Measurements from ENCODE around the gene PRICKLE3.
A peak's percentile ranks its signal among the peaks of the same experiment; 100 is the strongest.
"Not testable (repeated sequence)": the region's sequence is repeated elsewhere in the genome, so short reads cannot be mapped to it uniquely, and the experiment has no call there.

Gene PRICKLE3

GRCh38 chrX:49147936-49148335 is 38.2 kb downstream of the PRICKLE3 start:
- no peaks in the 10 kb centered on the region; the same call in 1 of the 2 replicates for H3K36me3 ChIP-seq (ENCODE audit: insufficient read depth, low read length)
- H2AFZ ChIP-seq (ENCODE audit: low read length) = no peak overlapping the region
- H3K9me3 ChIP-seq (ENCODE audit: low read length) = no peaks in the 10 kb centered on the region
- H3K27ac ChIP-seq (ENCODE audit: low read depth, low read length, poor library complexity, severe bottlenecking) = no peak overlapping the region
- no peak for TF ChIP-seq CTCF (IDR thresholded peaks at IDR 0.05; ENCODE audit: low read length)
- no peak for TF ChIP-seq EZH2 (IDR thresholded peaks at IDR 0.05; ENCODE audit: borderline replicate concordance, low read length)
- H3K27me3 ChIP-seq (ENCODE audit: insufficient read depth, low read length) = no peaks in the 10 kb centered on the region
- peaks cover 3% of the 10 kb centered on the region for H3K4me1 ChIP-seq (ENCODE audit: insufficient read depth, low read length, severe bottlenecking)
- H3K4me3 ChIP-seq (ENCODE audit: low read depth, low read length, poor library complexity, severe bottlenecking) = no peak overlapping the region
- no peaks in the 10 kb centered on the region for H3K79me2 ChIP-seq (ENCODE audit: insufficient read depth, low read length)
- no peaks in the 10 kb centered on the region for H4K20me1 ChIP-seq (ENCODE audit: insufficient read depth, low read length)
- no peaks in the 10 kb centered on the region for H3F3A ChIP-seq (ENCODE audit: insufficient read depth, low read length)
- H3K9me2 ChIP-seq (ENCODE audit: low read depth, low read length) = no peaks in the 10 kb centered on the region
- H3K9ac ChIP-seq (ENCODE audit: low read length) = no peak overlapping the region
- no peak overlapping the region for H3K4me2 ChIP-seq (ENCODE audit: low read length)

- no peaks in the 10 kb centered on the region for H4K20me1 ChIP-seq (ENCODE audit: insufficient read depth, low read length)
- no peaks in the 10 kb centered on the region for H3K27me3 ChIP-seq (ENCODE audit: insufficient read depth, low read length)
- no peaks in the 10 kb centered on the region; the same call in 1 of the 2 replicates for H3K36me3 ChIP-seq (ENCODE audit: insufficient read depth, low read length)
- no peaks in the 10 kb centered on the region for H3K9me2 ChIP-seq (ENCODE audit: low read depth, low read length)
- no peak overlapping the region for H3K27ac ChIP-seq (ENCODE audit: low read depth, low read length, poor library complexity, severe bottlenecking)
- no peak overlapping the region for H2AFZ ChIP-seq (ENCODE audit: low read length)
- H3K9me3 ChIP-seq (ENCODE audit: low read length) = no peaks in the 10 kb centered on the region
- H3F3A ChIP-seq (ENCODE audit: insufficient read depth, low read length) = no peaks in the 10 kb centered on the region
- H3K4me3 ChIP-seq (ENCODE audit: low read depth, low read length, poor library complexity, severe bottlenecking) = no peak overlapping the region
- no peak overlapping the region for H3K9ac ChIP-seq (ENCODE audit: low read length)
- no peaks in the 10 kb centered on the region for H3K79me2 ChIP-seq (ENCODE audit: insufficient read depth, low read length)
- H3K4me2 ChIP-seq (ENCODE audit: low read length) = no peak overlapping the region
- TF ChIP-seq EZH2 (IDR thresholded peaks at IDR 0.05; ENCODE audit: borderline replicate concordance, low read length) = no peak
- TF ChIP-seq CTCF (IDR thresholded peaks at IDR 0.05; ENCODE audit: low read length) = no peak
- peaks cover 3% of the 10 kb centered on the region for H3K4me1 ChIP-seq (ENCODE audit: insufficient read depth, low read length, severe bottlenecking)
These were observed 38.9 kb downstream of the PRICKLE3 start for GRCh38 chrX:49147282-49147681.

- not testable (repeated sequence) for H3K9ac ChIP-seq (ENCODE audit: low read length); H3K4me3 ChIP-seq (ENCODE audit: low read depth, low read length, poor library complexity, severe bottlenecking); H3K27ac ChIP-seq (ENCODE audit: low read depth, low read length, poor library complexity, severe bottlenecking); H3K9me3 ChIP-seq (ENCODE audit: low read length); H3K79me2 ChIP-seq (ENCODE audit: insufficient read depth, low read length); H3K36me3 ChIP-seq (ENCODE audit: insufficient read depth, low read length); H3K4me1 ChIP-seq (ENCODE audit: insufficient read depth, low read length, severe bottlenecking); H3K9me2 ChIP-seq (ENCODE audit: low read depth, low read length); H4K20me1 ChIP-seq (ENCODE audit: insufficient read depth, low read length); H3K4me2 ChIP-seq (ENCODE audit: low read length); H2AFZ ChIP-seq (ENCODE audit: low read length); H3K27me3 ChIP-seq (ENCODE audit: insufficient read depth, low read length); H3F3A ChIP-seq (ENCODE audit: insufficient read depth, low read length)
These were observed 43.0 kb downstream of the PRICKLE3 start for GRCh38 chrX:49143154-49143553.

GRCh38 chrX:49142264-49142663 is 43.9 kb downstream of the PRICKLE3 start:
- not testable (repeated sequence) for H3K36me3 ChIP-seq (ENCODE audit: insufficient read depth, low read length); H3K9me3 ChIP-seq (ENCODE audit: low read length)
- TF ChIP-seq CTCF (IDR thresholded peaks at IDR 0.05; ENCODE audit: low read length) = peak; percentile 45

More at GRCh38 chrX:49142264-49142663, 43.9 kb downstream of the PRICKLE3 start:
- H3K4me1 ChIP-seq (ENCODE audit: insufficient read depth, low read length, severe bottlenecking); H3K27ac ChIP-seq (ENCODE audit: low read depth, low read length, poor library complexity, severe bottlenecking); H3K79me2 ChIP-seq (ENCODE audit: insufficient read depth, low read length); H3K9me2 ChIP-seq (ENCODE audit: low read depth, low read length); H3K4me3 ChIP-seq (ENCODE audit: low read depth, low read length, poor library complexity, severe bottlenecking); H3K27me3 ChIP-seq (ENCODE audit: insufficient read depth, low read length); H3F3A ChIP-seq (ENCODE audit: insufficient read depth, low read length); H3K4me2 ChIP-seq (ENCODE audit: low read length); H4K20me1 ChIP-seq (ENCODE audit: insufficient read depth, low read length); H2AFZ ChIP-seq (ENCODE audit: low read length); H3K9ac ChIP-seq (ENCODE audit: low read length): not testable (repeated sequence)

Measured in OCI-LY1 (cell line).